ENCODE measurements around the gene ESPN.
"Not testable (repeated sequence)": the region's sequence is repeated elsewhere in the genome, so short reads cannot be mapped to it uniquely, and the experiment has no call there.

Gene ESPN

GRCh38 chr1:6448749-6449631, 24.4 kb downstream of the ESPN start:
- DNase-seq, result no peak

GRCh38 chr1:6450005-6450450, 25.5 kb downstream of the ESPN start:
- DNase-seq, result no peak

GRCh38 chr1:6450486-6450885, 25.9 kb downstream of the ESPN start:
- DNase-seq, result not testable (repeated sequence)

- DNase-seq, result no peak
Measured at GRCh38 chr1:6450943-6451373, 26.4 kb downstream of the ESPN start.

GRCh38 chr1:6453895-6454855, 29.6 kb downstream of the ESPN start:
- not testable (repeated sequence) for DNase-seq

GRCh38 chr1:6454856-6455751, 30.5 kb downstream of the ESPN start:
- no peak for DNase-seq

- not testable (repeated sequence) for DNase-seq
Measured at GRCh38 chr1:6455752-6456520, 31.4 kb downstream of the ESPN start.

- DNase-seq, result no peak
Measured at GRCh38 chr1:6456800-6457466, 32.4 kb downstream of the ESPN start.

GRCh38 chr1:6459850-6460265, 35.3 kb downstream of the ESPN start:
- no peak for DNase-seq

GRCh38 chr1:6460301-6461050, 35.9 kb downstream of the ESPN start:
- DNase-seq, result no peak

- DNase-seq, result no peak
Measured at GRCh38 chr1:6461051-6461530, 36.5 kb downstream of the ESPN start.

- DNase-seq, result no peak
Measured at GRCh38 chr1:6461538-6462411, 37.2 kb downstream of the ESPN start.

GRCh38 chr1:6462412-6463119, 38.0 kb downstream of the ESPN start:
- DNase-seq, result no peak

GRCh38 chr1:6463120-6463412, 38.5 kb downstream of the ESPN start:
- DNase-seq, result no peak

- DNase-seq, result no peak
Measured at GRCh38 chr1:6464514-6464836, 39.9 kb downstream of the ESPN start.

- no peak for DNase-seq
Measured at GRCh38 chr1:6464915-6465314, 40.3 kb downstream of the ESPN start.

GRCh38 chr1:6465461-6466005, 41.0 kb downstream of the ESPN start:
- DNase-seq, result no peak

GRCh38 chr1:6466023-6466422, 41.4 kb downstream of the ESPN start, which contains the start of gene TNFRSF25:
Gene TNFRSF25, minus strand, starts transcription at chr1:6466173. Its CDS starts 66 bp downstream, at chr1:6466107.
- no peak for DNase-seq

All from NK-92 treated with Interleukin-12 subunit alpha and Interleukin-12 subunit beta, amount 100 ng/mL, for 24 hours (cell line).